SIG-M5 treated with dmso at 0.1 percent for 504 hours (cell line): ENCODE measurements around the gene YJEFN3.
A peak's percentile ranks its signal among the peaks of the same experiment; 100 is the strongest.

Source experiments
- DNase-seq: peaks from one replicate; lab custom pipeline; 2025; ENCODE audit not compliant: unreplicated experiment; lab: John Stamatoyannopoulos, UW

The YJEFN3 gene

GRCh38 chr19:19535311-19536191 is 6.8 kb downstream of the YJEFN3 start:
- no peak for DNase-seq

- no peak for DNase-seq
These were observed 8.7 kb downstream of the YJEFN3 start for GRCh38 chr19:19537075-19538048.

DNA sequence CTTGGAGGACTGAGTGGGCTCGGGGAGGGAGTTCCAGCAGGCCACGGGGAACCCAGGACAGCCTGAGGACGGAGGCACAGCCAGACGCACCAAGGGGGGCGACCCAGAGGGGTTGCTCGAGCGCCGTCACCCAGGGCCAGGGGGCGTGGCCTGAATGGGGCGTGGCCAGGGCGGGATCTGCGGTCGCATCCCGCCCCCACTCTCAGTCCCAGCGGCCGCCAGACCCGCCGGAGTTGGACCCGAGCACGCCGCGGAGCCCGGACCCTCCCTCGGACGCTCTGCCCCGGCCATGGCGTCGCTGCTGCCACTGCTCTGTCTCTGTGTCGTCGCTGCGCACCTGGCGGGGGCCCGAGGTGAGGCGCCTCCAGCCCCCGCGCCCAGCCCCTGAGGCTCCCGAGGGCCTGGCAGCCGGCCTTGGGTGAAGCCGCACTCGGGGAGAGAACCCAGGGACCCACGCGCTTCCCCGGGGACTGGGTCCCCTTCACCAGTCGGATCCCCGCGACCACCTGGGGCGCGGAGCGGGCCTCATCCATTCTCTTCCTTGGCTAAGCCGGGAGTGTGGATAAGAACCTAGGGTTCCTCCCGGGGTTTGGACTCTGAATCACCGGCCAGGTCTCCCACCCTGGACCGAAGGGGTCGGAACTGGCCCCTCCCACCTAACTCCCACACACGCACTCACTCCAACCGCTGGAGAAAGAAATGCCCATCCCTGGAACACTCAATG is 9.5 kb downstream of the YJEFN3 start, which contains the start of gene CILP2:
Gene CILP2, plus strand, starts transcription at position 205 of the 724 bp plus-strand sequence. Its CDS starts 85 bp downstream, at position 290.
- no peak for DNase-seq

DNA sequence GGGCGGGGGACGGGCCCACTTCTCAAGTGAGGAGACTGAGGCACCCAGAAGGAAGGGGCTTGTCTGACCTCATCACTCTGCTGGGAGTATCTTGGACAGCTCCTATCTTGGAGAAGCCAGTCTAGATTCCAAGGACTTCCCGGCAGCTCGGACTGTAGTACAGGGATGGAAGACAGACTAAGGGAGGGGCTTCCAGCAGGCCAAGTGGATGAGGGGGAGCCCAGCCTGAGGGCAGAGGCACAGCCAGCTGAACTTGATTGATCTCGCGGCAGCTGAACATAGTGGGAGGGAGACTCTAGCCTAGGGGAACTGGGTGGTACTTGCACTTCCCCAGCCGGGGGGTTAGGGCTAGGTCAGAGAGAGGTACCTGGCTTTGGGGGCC is 10.1 kb downstream of the YJEFN3 start:
- no peak for DNase-seq

GRCh38 chr19:19539698-19540063 is 11.0 kb downstream of the YJEFN3 start:
- DNase-seq, result no peak

- DNase-seq, result no peak
These were observed 11.5 kb downstream of the YJEFN3 start for GRCh38 chr19:19540064-19540714.

- no peak for DNase-seq
These were observed 12.2 kb downstream of the YJEFN3 start for GRCh38 chr19:19540715-19541515.

- DNase-seq, result no peak
These were observed 12.9 kb downstream of the YJEFN3 start for GRCh38 chr19:19541616-19542015.

DNA sequence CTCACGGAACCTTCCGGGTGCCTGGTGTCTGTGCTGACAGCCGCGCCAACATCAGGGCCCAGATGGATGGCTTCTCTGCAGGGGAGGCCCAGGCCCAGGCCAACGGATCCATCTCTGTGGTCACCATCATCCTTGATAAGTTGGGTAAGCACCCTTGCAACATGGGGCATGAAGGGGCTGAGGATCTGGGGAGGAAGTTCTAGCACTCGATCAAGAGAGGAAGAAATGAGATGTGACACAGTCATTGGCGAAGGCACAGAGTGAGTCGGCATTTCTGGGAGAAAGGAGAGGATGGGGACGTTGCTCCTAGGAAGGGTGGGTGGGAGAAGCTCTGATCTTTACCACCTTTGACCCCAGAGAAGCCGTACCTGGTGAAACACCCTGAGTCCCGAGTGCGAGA is 13.8 kb downstream of the YJEFN3 start:
- DNase-seq, result peak; percentile 77

GRCh38 chr19:19543101-19543500 is 14.4 kb downstream of the YJEFN3 start:
- no peak for DNase-seq

- no peak for DNase-seq
These were observed 14.9 kb downstream of the YJEFN3 start for GRCh38 chr19:19543640-19544039.

- DNase-seq, result no peak
These were observed 15.7 kb downstream of the YJEFN3 start for GRCh38 chr19:19544257-19544953.

- no peak for DNase-seq
These were observed 16.4 kb downstream of the YJEFN3 start for GRCh38 chr19:19544954-19545591.

GRCh38 chr19:19545707-19546106 is 17.0 kb downstream of the YJEFN3 start:
- DNase-seq, result no peak

GRCh38 chr19:19546751-19547162 is 18.0 kb downstream of the YJEFN3 start:
- DNase-seq, result no peak

GRCh38 chr19:19547674-19548336 is 19.1 kb downstream of the YJEFN3 start:
- DNase-seq, result no peak

- peak; percentile 74 for DNase-seq
These were observed 20.4 kb downstream of the YJEFN3 start for GRCh38 chr19:19548915-19549759.
